Stimulated activated CD4-positive, alpha-beta T cell treated with anti-CD3 and anti-CD28 coated beads, Interleukin-1b, Interleukin-23, amount 100 ng/mL, for 24 hours (primary cell): Measurements from ENCODE around the gene SOX18.
"Not testable (repeated sequence)": the region's sequence is repeated elsewhere in the genome, so short reads cannot be mapped to it uniquely, and the experiment has no call there.

Source experiments
- DNase-seq, 4 experiments: peaks; one replicate each; pipeline ENCODE4 v3.0.0-alpha.2; 2020; ENCODE audit warnings: low read depth in 4 of 4, low spot score in 1 of 4

Gene SOX18

DNA sequence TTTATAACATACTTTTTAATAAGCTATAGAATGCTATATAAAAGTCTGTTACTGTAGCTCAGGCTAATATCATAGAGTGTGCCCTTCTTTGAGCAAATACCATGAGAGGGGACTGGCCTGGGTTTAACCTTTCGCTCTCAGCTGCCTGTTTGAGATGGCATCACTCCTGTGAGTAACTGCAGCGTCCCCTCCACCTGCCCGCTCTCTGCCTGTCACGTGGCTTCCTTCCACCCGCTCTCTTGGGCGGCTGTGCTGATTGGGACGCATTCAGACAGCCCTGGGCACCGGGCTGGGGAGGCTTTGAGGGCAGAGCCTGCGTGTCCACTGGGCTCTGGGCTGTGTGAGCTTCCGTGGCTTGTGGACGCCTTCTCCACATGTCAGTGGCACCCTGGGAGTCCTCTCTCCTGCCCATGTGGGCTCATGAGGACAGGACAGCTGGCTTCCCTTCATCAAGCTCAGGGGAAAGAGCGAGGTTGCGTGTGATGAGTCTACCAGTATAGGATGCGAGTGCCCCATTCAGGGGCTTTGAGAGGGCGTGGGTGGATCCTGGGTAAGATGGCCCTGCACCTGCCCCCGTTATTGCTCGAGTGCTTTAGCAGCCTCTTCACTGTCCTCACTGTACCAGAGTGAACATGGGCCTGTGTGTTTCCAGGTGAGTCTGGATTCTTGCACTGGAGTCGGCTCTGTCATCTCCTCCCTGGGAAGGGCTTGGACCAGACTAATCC is 24.2 kb downstream of the SOX18 start:
- DNase-seq = no peak

GRCh38 chr20:64024141-64024990 is 25.1 kb downstream of the SOX18 start:
- no peak for DNase-seq

DNA sequence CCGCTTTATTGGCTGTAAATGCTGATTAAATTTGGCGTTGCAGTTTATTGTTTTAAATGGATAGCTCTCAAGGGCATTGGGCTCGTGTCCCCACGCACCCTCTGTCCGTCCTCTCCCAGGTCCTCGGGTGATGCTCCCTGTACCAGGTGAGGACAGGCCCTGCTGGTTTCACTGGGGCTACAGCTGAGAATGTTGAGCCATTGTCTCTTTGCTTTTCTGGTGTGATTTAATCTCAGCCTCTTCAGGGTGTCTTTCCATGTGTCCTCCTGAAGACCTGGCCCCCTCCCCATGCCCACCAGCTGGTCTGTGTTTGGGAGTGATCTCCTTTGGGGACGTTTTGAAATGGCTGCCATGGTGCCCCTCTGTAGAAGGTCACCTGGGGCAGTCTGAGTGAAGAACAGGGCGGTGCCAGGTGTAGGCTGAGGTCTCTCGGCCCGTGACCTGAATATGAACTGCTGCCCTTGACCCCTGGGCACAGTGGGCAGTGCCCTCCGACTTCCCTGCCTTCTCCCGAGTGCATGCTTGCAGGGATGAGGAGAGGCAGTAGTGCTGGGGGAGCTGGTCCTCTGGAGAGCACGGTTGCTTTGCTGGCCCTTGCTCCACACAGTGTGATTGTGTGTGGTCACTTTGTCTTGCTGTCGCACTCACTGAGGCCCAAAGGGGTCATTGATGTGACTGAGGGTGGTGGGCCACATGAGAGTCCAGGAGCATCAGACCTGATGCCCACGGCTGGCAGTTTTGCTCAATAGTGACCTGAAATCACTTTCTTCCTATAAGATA is 25.9 kb downstream of the SOX18 start:
- DNase-seq = no peak

- DNase-seq = no peak
These were observed 26.6 kb downstream of the SOX18 start for GRCh38 chr20:64022671-64023360.

DNA sequence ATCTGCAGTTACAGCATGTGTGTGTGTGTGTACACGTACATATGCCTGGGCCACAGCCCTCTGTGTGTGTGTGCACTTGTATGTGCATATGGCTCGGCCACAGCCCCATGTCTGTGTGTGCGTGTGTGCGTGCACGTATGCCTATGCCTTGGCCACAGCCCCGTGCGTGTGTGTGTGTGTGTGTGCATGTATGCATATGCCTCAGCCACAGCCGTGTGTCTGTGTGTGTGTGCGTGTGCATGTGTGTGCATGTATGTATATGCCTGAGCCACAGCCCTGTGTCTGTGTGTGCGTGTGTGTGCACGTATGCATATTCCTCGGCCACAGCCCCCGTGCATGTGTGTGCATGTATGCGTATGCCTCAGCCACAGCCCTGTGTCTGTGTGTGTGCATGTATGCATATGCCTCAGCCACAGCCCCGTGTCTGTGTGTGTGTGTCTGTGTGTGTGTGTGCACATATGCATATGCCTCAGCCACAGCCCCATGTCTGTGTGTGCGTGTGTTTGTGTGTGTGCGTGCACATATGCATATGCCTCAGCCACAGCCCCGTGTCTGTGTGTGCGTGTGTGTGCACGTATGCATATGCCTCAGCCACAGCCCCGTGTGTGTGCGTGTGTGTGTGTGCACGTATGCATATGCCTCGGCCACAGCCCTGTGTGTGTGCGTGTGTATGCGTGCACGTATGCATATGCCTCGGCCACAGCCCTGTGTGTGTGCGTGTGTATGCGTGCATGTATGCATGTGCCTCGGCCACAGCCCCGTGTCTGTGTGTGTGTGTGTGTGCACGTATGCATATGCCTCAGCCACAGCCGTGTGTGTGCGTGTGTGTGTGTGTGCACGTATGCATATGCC is 28.1 kb downstream of the SOX18 start:
- DNase-seq = no peak

DNA sequence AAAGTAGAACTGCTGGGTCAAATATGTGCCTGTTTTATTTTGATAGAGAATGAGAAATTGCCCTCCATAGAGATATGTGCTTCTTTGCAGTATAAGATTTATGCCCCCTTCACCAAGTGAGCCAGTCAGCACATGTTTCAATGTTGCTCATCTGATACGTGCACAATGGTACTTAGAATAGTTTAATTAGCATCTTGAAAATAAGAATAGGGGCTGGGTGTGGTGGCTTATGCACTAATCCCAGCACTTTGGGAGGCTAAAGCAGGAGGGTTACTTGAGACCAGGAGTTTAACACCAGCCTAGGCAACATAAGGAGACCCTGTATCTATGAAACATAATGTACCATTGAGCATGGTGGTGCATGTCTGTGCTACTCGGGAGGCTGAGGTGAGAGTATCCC is 33.8 kb downstream of the SOX18 start:
- DNase-seq = no peak

DNA sequence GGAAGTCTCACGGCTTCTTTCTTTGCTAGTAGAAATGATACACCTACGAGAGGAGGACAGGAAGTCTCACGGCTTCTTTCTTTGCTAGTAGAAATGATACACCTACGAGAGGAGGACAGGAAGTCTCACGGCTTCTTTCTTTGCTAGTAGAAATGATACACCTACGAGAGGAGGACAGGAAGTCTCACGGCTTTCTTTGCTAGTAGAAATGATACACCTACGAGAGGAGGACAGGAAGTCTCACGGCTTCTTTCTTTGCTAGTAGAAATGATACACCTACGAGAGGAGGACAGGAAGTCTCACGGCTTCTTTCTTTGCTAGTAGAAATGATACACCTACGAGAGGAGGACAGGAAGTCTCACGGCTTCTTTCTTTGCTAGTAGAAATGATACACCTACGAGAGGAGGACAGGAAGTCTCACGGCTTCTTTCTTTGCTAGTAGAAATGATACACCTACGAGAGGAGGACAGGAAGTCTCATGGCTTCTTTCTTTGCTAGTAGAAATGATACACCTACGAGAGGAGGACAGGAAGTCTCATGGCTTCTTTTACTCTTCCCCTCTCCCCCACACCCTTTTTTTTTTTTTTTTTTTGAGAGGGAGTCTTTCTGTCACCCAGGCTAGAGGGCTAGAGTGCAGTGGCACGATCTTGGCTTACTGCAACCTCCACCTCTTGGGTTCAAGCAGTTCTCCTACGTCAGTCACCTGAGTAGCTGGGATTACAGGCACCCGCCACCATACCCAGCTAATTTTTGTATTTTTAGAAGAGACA is 36.9 kb downstream of the SOX18 start:
- DNase-seq = not testable (repeated sequence)

- no peak for DNase-seq
These were observed 38.1 kb downstream of the SOX18 start for GRCh38 chr20:64011366-64011779.

DNA sequence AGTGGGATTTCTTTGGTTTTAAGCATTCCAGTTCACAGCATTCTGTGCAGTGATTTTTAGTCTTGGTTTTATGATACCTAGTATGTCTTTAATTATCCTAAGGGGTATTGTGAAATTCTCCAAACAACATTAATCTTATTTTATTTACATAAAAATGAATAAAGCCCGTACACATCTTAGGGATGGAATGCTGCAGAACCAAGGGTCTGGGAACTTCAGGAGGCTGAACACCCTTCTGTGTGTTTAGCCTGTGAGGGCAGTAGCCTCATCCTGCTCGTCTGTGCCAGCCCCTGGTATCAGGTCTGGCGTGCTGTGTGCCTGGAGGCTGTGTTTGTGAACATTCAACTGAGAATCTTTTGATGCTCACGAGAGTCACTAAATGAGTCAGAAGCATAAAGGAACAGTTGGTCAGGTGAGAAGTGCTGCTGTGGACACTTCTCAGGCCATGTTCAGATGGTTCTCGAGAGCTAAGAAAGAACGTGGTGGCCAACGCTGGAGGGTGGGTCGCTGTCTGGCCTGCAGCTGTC is 38.7 kb downstream of the SOX18 start:
- no peak for DNase-seq

GRCh38 chr20:64009811-64010387 is 39.5 kb downstream of the SOX18 start:
- no peak for DNase-seq

DNA sequence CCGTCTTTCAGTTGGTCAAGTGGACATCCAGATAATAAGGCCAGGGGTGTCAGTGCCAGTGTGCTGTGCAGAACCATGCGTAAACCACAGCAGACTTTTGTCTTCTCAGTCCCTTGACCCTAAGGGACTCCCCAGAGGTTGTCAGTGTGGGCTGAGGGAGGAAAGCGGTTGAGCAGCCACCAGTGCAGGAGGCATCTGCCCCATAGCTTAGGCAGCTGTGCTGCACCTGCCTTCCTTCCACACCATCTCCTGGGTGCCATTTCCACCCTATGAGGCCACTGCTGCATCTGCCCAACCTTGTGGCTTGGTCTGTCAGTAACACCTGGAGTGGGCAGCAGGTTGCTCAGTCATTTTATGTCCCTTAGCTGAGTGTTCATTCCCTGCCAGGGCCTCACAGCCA is 42.5 kb downstream of the SOX18 start:
- DNase-seq = no peak

DNA sequence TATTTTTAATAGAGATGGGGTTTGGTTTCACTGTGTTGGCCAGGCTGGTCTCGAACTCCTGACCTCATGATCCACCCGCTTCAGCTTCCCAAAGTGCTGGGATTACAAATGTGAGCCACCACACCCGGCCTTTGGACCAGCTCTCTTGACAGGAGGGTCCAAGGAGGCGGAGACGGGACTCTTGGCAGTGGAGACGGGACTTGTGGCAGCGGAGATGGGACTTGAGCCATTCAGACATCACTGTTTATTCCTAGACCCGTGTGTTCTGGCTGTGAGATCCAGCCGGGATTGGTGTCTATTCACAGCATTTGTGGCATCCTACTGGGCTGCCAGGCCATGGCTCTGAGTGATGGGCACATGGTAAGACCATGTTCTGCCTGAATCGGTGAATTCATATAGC is 42.9 kb downstream of the SOX18 start:
- DNase-seq = no peak

DNA sequence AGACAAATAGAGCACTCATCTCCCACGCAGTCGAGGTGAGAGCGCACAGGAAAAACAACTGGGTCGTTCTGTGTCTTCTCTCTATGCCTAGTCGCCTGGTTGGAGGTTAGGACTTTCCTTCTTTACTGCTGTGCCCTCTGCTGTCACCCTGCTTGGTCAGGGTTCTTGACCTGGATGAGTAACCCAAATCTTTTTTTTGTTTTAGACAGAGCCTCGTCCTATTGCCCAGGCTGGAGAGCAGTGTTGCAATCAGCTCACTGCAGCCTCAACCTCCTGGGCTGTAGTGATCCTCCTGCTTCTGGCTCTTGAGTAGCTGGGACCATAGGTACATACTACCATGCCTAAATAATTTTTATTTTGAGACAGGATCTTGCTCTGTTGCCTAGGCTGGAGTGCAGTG is 44.0 kb downstream of the SOX18 start:
- no peak for DNase-seq

- no peak for DNase-seq
These were observed 45.3 kb downstream of the SOX18 start for GRCh38 chr20:64003960-64004725.

GRCh38 chr20:64001607-64002011 is 47.8 kb downstream of the SOX18 start:
- no peak for DNase-seq

DNA sequence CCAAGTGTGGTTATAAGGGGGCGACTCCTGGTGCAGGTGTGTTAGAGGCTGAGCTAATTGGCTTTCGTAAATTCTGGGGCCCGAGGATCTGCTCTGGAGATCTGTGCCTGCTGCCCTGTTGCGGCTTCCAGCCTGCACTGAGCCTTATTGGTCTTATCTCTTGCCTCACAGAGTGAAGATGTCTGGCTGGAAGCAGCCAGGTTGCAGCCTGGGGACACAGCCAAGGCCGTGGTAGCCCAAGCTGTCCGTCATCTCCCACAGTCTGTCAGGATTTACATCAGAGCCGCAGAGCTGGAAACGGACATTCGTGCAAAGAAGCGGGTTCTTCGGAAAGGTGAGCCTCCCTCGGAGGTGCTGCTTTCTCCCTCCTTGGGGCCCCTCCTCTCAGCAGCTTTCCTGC is 48.5 kb downstream of the SOX18 start:
- DNase-seq = no peak
